Measurements from ENCODE around the gene RGL3. TPM values are rescaled to one million over a fixed set of nuclear protein-coding genes. Genes with fewer than 3 reads are reported as not detected.
"Not testable (repeated sequence)": the region's sequence is repeated elsewhere in the genome, so short reads cannot be mapped to it uniquely, and the experiment has no call there.

The RGL3 gene, protein sequence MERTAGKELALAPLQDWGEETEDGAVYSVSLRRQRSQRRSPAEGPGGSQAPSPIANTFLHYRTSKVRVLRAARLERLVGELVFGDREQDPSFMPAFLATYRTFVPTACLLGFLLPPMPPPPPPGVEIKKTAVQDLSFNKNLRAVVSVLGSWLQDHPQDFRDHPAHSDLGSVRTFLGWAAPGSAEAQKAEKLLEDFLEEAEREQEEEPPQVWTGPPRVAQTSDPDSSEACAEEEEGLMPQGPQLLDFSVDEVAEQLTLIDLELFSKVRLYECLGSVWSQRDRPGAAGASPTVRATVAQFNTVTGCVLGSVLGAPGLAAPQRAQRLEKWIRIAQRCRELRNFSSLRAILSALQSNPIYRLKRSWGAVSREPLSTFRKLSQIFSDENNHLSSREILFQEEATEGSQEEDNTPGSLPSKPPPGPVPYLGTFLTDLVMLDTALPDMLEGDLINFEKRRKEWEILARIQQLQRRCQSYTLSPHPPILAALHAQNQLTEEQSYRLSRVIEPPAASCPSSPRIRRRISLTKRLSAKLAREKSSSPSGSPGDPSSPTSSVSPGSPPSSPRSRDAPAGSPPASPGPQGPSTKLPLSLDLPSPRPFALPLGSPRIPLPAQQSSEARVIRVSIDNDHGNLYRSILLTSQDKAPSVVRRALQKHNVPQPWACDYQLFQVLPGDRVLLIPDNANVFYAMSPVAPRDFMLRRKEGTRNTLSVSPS
- polyA plus RNA-seq (2012; ENCODE audit: missing spikeins): 0.34 TPM

DNA sequence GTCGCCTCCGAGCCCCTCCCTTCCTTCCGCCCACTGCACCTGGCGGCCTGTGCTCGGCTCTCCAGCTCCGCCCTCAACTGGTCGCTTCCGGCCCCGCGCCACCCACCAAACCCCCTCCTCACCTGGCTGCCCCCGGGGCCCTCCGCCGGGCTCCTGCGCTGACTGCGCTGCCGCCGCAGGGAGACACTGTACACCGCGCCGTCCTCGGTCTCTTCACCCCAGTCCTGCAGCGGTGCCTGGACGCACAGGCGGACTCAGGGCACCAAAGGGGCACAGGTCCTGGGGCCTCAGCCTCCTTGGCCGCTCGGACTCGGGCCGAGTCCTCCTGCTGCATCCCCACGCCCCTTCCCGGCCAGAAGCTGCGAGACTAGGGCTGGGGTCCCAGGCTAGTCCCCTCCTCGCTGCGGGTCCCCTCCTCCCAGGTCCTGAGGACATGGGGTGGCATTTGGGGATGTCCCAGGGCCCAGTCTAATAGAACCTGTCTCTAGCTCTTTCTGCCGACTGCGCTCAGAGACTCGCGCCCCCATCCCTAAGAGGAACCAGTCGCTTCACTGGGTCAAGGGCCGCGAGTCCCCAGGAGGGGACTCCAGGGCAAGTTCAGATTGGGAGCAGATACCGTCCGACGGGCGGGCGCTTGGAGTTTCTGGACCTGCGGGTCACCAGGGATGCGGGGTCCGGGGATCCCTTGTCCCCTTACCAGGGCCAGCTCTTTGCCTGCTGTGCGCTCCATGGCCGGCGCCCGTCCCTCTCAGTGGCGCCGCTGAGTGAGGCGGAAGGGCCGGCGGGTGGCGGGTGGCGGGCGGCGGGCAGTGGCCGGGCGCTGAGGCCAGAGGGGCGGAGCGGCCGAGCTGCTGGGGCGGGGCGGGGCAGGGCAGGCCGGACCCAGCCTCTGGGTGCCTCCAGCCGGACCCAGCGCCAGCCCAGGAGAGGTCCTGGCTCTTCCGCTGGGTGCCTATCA lies at the start of gene RGL3:
RGL3 (minus strand) TSS at position 766 of the 958 bp plus-strand sequence; CDS start at position 730, 36 bp downstream.
- no peak for TF ChIP-seq POLR2A (IDR thresholded peaks at IDR 0.05; ENCODE audit: low read depth, low read length)
- no peak for TF ChIP-seq POLR2AphosphoS5 (IDR thresholded peaks at IDR 0.05; ENCODE audit: low read depth, low read length)
- TF ChIP-seq TAF1 (IDR thresholded peaks at IDR 0.05; ENCODE audit: borderline replicate concordance, low read depth, low read length): no peak
- FAIRE-seq (no peak), DNase-seq (ENCODE audit: insufficient read length) (no peak)

DNA sequence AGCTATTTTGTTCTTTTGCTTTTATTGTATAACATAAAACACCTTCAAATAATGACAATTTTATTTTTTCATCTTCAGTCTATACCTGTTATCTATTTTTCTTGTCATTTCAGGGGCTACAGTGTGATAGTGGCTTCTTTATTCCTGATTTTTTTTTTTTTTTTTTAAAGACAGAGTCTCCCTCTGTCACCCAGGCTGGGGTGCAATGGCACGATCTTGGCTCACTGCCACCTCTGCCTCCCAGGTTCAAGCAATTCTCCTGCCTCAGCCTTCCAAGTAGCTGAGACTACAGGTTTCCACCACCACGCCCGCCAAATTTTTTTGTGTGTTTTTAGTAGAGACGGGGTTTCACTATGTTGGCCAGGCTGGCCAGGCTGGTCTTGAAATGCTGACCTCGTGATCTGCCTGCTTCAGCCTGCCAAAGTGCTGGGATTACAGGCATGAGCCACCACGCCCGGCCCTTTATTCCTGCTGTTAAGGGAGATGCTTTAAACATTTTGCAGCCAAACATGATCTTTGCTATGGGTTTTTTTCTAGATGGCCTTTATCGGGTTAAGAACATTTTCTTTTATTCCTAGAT lies 49.2 kb upstream of the RGL3 start:
- FAIRE-seq; DNase-seq (ENCODE audit: insufficient read length): not testable (repeated sequence)

DNA sequence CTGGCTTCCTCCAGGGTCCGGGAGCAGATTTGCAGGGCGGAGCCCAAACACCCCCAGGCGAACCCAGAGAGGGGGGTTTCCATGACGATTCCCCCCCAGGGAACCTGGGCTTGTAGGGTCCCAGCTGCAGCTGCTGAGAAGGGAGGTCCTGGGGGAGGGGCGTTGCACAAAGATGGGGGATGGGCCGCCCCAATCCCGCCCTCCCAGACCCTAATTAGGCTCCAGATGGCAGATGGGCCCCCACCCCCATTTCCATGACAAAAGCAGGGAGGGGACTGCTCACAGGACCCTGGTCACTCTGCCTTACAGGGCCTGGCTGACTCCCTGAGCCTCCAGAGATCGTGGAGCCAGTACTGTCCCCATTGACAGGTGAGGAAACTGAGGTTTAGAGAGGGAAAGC lies 46.5 kb upstream of the RGL3 start:
- TF ChIP-seq POLR2A (IDR thresholded peaks at IDR 0.05; ENCODE audit: low read depth, low read length): no peak
- TF ChIP-seq POLR2AphosphoS5 (IDR thresholded peaks at IDR 0.05; ENCODE audit: low read depth, low read length): no peak
- no peak for TF ChIP-seq TAF1 (IDR thresholded peaks at IDR 0.05; ENCODE audit: borderline replicate concordance, low read depth, low read length)
- FAIRE-seq (no peak), DNase-seq (ENCODE audit: insufficient read length) (no peak)

DNA sequence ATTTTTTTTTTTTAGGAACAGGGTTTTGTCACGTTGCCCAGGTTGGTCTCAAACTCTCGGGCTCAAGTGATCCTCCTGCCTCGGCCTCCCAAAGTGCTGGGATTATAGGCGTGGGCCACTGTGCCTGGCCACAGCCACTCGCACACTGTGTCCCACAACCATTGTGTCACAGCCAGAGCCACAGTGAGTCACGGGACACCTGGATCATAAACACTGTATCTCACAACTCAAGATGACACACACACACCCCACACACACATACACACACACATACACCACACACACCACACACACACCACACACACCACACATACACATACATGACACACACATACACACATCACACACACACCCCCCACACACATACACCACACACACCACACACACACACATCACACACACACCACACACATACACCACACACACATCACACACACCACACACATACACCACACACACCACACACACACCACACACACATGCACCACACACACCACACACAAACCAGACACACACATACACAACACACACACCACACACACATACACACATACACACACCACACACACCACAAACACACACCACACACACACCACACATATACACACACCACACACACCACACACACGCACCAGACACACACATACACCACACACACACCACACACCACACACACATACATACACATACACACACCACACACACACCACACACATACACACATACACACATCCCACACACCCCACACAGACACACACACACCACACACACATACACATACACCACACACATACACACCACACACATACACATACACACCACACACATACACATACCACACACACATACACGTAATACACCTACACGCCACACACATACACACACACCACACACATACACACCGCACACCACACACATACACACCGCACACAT lies 45.5 kb upstream of the RGL3 start:
- peak; percentile 97 for FAIRE-seq
- TF ChIP-seq POLR2A (IDR thresholded peaks at IDR 0.05; ENCODE audit: low read depth, low read length) (no peak), POLR2AphosphoS5 (IDR thresholded peaks at IDR 0.05; ENCODE audit: low read depth, low read length) (no peak), TAF1 (IDR thresholded peaks at IDR 0.05; ENCODE audit: borderline replicate concordance, low read depth, low read length) (no peak)
- DNase-seq (ENCODE audit: insufficient read length): no peak

DNA sequence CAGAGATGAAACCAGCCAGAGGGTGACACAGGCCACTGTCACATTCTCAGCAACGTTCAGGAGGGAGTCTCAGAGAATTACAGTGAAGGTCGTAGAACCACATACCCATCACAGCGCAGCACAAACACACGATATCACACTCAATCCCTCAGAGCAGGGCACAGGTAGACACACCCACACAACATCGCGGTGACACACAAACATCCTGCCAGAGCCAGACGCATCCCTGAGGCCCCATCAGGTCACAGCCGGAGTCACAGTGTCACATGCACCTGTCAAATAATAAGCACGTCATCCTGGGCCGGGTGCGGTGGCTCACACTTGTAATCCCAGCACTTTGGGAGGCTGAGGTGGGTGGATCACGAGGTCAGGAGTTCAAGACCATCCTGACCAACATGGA lies 44.3 kb upstream of the RGL3 start:
- FAIRE-seq: no peak
- no peak for TF ChIP-seq POLR2A (IDR thresholded peaks at IDR 0.05; ENCODE audit: low read depth, low read length)
- TF ChIP-seq POLR2AphosphoS5 (IDR thresholded peaks at IDR 0.05; ENCODE audit: low read depth, low read length): no peak
- no peak for DNase-seq (ENCODE audit: insufficient read length)

DNA sequence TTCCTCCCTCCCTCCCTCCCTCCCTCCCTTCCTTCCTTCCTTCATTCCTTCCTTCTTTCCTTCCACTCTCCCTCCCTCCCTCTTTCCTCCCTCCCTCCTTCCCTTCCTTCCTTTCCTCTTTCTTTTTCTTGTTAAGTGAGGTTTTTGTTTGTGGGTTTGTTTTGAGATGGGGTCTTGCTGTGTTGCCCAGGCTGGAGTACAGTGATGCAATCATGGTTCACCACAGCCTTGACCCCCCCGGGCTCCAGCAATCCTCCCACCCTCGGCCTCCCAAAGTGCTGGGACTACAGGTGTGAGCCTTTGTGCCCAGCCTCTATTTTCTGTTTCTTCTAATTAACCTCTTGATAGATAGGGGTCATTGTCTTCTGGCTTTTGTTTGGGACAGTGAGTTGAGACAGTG lies 42.3 kb upstream of the RGL3 start:
- TF ChIP-seq POLR2AphosphoS5 (IDR thresholded peaks at IDR 0.05; ENCODE audit: low read depth, low read length) (no peak), POLR2A (IDR thresholded peaks at IDR 0.05; ENCODE audit: low read depth, low read length) (no peak), TAF1 (IDR thresholded peaks at IDR 0.05; ENCODE audit: borderline replicate concordance, low read depth, low read length) (no peak)

DNA sequence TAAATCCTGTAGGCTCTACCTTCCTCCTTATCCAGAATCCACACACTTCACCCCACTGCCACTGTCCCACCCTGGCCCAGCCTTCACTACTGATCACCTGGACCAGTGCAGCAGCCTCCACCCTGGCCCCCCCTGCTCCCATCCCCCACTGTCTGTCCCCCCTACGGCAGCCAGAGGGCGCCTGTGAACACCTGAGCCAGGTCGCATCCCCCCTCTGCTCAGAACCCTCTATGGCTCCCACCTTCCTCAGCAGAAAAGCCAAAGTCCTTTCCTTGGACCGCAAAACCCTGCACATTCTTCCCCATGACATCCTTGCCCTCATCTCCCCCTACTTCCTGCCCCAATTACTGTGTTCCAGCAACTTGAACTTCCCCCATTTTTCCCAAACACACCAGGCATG lies 41.1 kb upstream of the RGL3 start:
- no peak for FAIRE-seq
- TF ChIP-seq POLR2A (IDR thresholded peaks at IDR 0.05; ENCODE audit: low read depth, low read length) (no peak), TAF1 (IDR thresholded peaks at IDR 0.05; ENCODE audit: borderline replicate concordance, low read depth, low read length) (no peak), POLR2AphosphoS5 (IDR thresholded peaks at IDR 0.05; ENCODE audit: low read depth, low read length) (no peak)
- DNase-seq (ENCODE audit: insufficient read length): peak; percentile 41

More for the DNA sequence above, 42.3 kb upstream of the RGL3 start:
- FAIRE-seq (no peak), DNase-seq (ENCODE audit: insufficient read length) (no peak)

DNA sequence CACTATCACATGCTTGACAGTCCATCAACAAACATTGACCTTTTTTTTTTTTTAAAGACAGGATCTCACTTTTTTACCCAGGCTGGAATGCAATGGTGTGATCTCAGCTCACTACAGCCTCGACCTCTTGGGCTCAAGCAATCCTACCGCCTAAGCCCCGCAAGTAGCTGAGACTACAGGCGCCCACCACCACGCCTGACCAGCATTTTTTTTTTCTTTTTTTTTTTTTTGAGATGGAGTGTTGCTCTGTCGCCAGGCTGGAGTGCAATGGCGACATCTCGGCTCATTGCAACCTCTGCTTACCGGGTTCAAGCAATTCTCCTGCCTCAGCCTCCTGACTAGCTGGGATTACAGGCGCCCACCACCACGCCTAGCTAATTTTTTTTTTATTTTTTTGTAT lies 39.8 kb upstream of the RGL3 start:
- FAIRE-seq; DNase-seq (ENCODE audit: insufficient read length): not testable (repeated sequence)

DNA sequence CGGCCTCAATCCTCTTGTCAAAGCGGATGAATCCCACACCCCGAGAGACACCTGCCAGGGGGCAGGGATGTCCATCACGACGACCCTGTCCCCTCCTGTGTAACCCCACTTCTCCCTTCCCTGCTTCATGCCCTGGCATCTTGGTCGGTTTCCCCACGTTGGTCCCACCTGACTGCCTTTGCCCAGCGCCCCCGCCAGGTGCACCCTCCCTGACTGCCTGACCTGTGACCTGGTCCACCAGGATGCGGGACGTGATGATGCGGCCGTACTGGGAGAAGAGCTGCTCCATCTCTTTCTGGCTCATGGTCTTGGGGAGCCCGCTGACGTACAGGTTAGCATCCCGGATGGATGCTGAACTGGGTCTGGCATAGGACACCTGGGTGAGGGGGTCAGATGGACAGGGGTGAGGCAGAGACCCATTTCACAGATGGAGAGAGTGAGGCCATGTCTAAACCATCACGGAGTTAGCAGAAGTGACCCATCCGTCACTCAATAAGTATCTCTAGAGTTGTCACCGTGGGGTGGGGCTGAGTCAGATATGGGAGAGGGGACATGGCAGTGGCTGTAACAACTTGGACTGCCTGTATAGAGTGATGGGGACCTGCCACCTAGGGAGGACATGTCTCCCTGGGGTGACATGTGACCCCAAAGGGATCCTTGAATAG lies 39.3 kb upstream of the RGL3 start:
- no peak for TF ChIP-seq POLR2AphosphoS5 (IDR thresholded peaks at IDR 0.05; ENCODE audit: low read depth, low read length)
- no peak for TF ChIP-seq TAF1 (IDR thresholded peaks at IDR 0.05; ENCODE audit: borderline replicate concordance, low read depth, low read length)
- TF ChIP-seq POLR2A (IDR thresholded peaks at IDR 0.05; ENCODE audit: low read depth, low read length): no peak
- FAIRE-seq (no peak), DNase-seq (ENCODE audit: insufficient read length) (peak; percentile 3)

DNA sequence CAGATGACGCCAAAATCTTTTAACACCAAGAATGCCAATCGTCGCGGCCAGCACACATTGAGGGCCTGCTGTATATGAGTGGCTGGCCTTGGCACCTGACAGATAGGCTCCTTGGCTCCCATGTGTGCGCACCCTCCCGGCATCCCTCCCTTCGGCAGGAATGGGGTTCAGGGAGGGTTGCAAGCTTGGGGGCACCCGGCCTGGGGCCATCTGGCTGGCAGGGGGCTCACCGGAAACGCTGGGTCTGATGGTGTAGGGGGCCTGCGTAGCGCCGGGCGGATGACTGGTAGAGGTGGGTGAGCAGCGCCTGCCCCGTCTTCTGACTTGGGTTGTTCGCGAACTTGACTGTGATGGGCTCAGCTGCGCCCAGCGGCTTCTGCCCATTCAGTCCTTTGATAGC lies 38.7 kb upstream of the RGL3 start:
- FAIRE-seq: no peak
- peak; percentile 17 for DNase-seq (ENCODE audit: insufficient read length)
- no peak for TF ChIP-seq POLR2AphosphoS5 (IDR thresholded peaks at IDR 0.05; ENCODE audit: low read depth, low read length)
- TF ChIP-seq POLR2A (IDR thresholded peaks at IDR 0.05; ENCODE audit: low read depth, low read length): no peak
- TF ChIP-seq TAF1 (IDR thresholded peaks at IDR 0.05; ENCODE audit: borderline replicate concordance, low read depth, low read length): no peak
